SH-SY5Y (cell line): ENCODE data around the gene FBXL16.

Experiments
- GATA2 ChIP-seq: IDR thresholded peaks from 2 replicates; pipeline ENCODE4 v1.6.1; 2011; ENCODE audit warnings: mild to moderate bottlenecking, low read depth, low read length
- GATA3 ChIP-seq: IDR thresholded peaks from 2 replicates; pipeline ENCODE4 v1.6.1; 2011; ENCODE audit warnings: low read depth, mild to moderate bottlenecking, low read length, moderate library complexity

DNA sequence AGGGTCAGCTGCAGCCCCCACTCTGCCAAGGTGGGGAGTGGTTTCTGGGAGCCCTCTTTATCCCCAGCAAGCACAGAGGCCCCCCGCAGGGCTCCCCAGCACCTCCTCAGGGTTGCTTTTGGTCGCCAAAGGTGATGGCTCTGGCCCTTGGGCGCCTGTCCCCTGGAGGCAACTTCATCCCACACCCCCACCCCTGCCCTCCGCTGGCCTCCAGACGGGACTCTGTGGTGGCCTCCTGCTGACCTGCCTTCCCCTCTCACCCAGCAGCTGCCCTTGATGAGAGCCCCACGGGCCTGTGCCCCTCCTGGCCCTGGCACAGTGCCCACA, 45.5 kb downstream of the FBXL16 start:
- TF ChIP-seq GATA3 (no peak), GATA2 (no peak)
